Gastrocnemius medialis (tissue), 4 donors: ENCODE data around the gene PAPOLA. TPM values are rescaled to one million over a fixed set of nuclear protein-coding genes. Genes with fewer than 3 reads are reported as not detected.

Experiments
- ATAC-seq, 2 donors: fragments of 150-250 bp; one replicate each; pipeline ENCODE4 v1.9.1; 2016
- DNase-seq, 2 donors: peaks; one replicate each; pipeline ENCODE4 v3.0.0-alpha.2; 2019
- H3K27ac ChIP-seq, 4 donors: fragments of 200-600 bp; sonication (generic); 1 replicate in 1 of 4; 2 replicates in 3 of 4; pipeline ENCODE4 v1.5.1; 2016 to 2018; ENCODE audit warnings: mild to moderate bottlenecking in 2 of 4, moderate library complexity in 1 of 4
- H3K27me3 ChIP-seq, 3 donors: fragments of 200-600 bp; sonication (generic) in 2 of 3; 1 replicate in 1 of 3; 2 replicates in 2 of 3; pipeline versions ENCODE4 v1.5.1 to v1.6.0; 2016 to 2019; ENCODE audit warnings: mild to moderate bottlenecking in 1 of 3, moderate library complexity in 1 of 3
- H3K36me3 ChIP-seq, 2 donors: fragments of 200-600 bp; sonication (generic) in 1 of 2; one replicate each; pipeline ENCODE4 v1.5.1; 2017 to 2018
- H3K4me1 ChIP-seq, 2 donors: fragments of 200-600 bp; sonication (generic) in 1 of 2; one replicate each; pipeline ENCODE4 v1.5.1; 2016 to 2017; ENCODE audit warnings: mild to moderate bottlenecking in 2 of 2
- H3K4me3 ChIP-seq, 4 donors: fragments of 200-600 bp; sonication (generic) in 3 of 4; 1 replicate in 1 of 4; 2 replicates in 3 of 4; pipeline ENCODE4 v1.5.1; 2016 to 2019; ENCODE audit warnings: mild to moderate bottlenecking in 2 of 4
- H3K9me3 ChIP-seq, 3 donors: fragments of 200-600 bp; sonication (generic) in 2 of 3; 1 replicate in 1 of 3; 2 replicates in 2 of 3; pipeline ENCODE4 v1.5.1; 2016 to 2019
- POLR2A ChIP-seq, 2 donors: fragments of 450-650 bp; IDR thresholded peaks; one replicate each; pipeline ENCODE4 v1.6.1; 2017; ENCODE audit warnings: antibody characterized with exemption in 2 of 2, mild to moderate bottlenecking in 2 of 2, moderate library complexity in 2 of 2
- in situ Hi-C, 4 donors: fragments of 200-750 bp; cut with MboI; loops; one replicate each; pipeline versions ENCODE4 v1.15.0 to v1.8.0; 2017; ENCODE audit warnings: low sequenced_read_pairs in 4 of 4
- intact Hi-C: fragments of 100-400 bp; cut with DNase I; formaldehyde crosslinking; loops from one replicate; pipeline ENCODE4 v1.15.1; 2023; ENCODE audit warnings: low total_unique reads
- total RNA-seq, 4 donors: library from RNA; depleted of rRNA; stranded (reverse); fragments of >200 nt; gene quantifications; one replicate each; pipeline versions ENCODE4 v1.1.0 to v1.2.3, GENCODE V29; 2016
- TF ChIP-seq, protein P1 (sequence below), 5 experiments: fragments of 450-650 bp in 3 of 5; fragments of 200-600 bp in 2 of 5; sonication (generic) in 2 of 5; IDR thresholded peaks in 4 of 5; conservative IDR thresholded peaks in 1 of 5; 1 replicate in 4 of 5; 2 replicates in 1 of 5; pipeline ENCODE4 v1.5.1; 2016 to 2019; ENCODE audit warnings: antibody characterized with exemption in 5 of 5, mild to moderate bottlenecking in 3 of 5, moderate library complexity in 3 of 5

PAPOLA gene
- total RNA-seq, 4 donors from 2014 or later = 41.5 to 66.4 (median 50.7) TPM

- TF ChIP-seq POLR2A (IDR thresholded peaks at IDR 0.05) = no peak
- TF ChIP-seq, protein P1, sequence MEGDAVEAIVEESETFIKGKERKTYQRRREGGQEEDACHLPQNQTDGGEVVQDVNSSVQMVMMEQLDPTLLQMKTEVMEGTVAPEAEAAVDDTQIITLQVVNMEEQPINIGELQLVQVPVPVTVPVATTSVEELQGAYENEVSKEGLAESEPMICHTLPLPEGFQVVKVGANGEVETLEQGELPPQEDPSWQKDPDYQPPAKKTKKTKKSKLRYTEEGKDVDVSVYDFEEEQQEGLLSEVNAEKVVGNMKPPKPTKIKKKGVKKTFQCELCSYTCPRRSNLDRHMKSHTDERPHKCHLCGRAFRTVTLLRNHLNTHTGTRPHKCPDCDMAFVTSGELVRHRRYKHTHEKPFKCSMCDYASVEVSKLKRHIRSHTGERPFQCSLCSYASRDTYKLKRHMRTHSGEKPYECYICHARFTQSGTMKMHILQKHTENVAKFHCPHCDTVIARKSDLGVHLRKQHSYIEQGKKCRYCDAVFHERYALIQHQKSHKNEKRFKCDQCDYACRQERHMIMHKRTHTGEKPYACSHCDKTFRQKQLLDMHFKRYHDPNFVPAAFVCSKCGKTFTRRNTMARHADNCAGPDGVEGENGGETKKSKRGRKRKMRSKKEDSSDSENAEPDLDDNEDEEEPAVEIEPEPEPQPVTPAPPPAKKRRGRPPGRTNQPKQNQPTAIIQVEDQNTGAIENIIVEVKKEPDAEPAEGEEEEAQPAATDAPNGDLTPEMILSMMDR (IDR thresholded peaks at IDR 0.05 in 4 of 5, conservative IDR thresholded peaks at IDR 0.05 in 1 of 5) = no peak
- Histone ChIP-seq H3K27ac (no peak overlapping the region), H3K4me1 (no peaks in the 10 kb centered on the region), H3K27me3 (no peaks in the 10 kb centered on the region), H3K36me3 (peaks cover 2 to 41% of the 10 kb centered on the region in 2 donors), H3K9me3 (no peaks in the 10 kb centered on the region), H3K4me3 (no peak overlapping the region)
- no peak for ATAC-seq
- in situ Hi-C loops = loop anchor here in 1 of 4 donors (25.0 kb wide), 1 partner anchor 173 kb away; no protein-coding TSS in a partner anchor
- intact Hi-C loops = no loop called here
- no peak for DNase-seq
Measured at GRCh38 chr14:96564389-96564788, 62.2 kb downstream of the PAPOLA start.

GRCh38 chr14:96565811-96566210 lies 63.6 kb downstream of the PAPOLA start:
- in situ Hi-C loops = loop anchor here in 1 of 4 donors (25.0 kb wide), 1 partner anchor 171 kb away; no protein-coding TSS in a partner anchor
- DNase-seq = no peak
- intact Hi-C loops = loop anchor here (5.0 kb wide), 1 partner anchor 176 kb away; no protein-coding TSS in a partner anchor
- Histone ChIP-seq H3K36me3 (peaks cover 2 to 30% of the 10 kb centered on the region in 2 donors), H3K4me1 (no peaks in the 10 kb centered on the region), H3K27ac (no peak overlapping the region), H3K27me3 (no peaks in the 10 kb centered on the region), H3K9me3 (no peaks in the 10 kb centered on the region), H3K4me3 (no peak overlapping the region)
- TF ChIP-seq, protein P1 (IDR thresholded peaks at IDR 0.05 in 4 of 5, conservative IDR thresholded peaks at IDR 0.05 in 1 of 5) = no peak
- TF ChIP-seq POLR2A (IDR thresholded peaks at IDR 0.05) = no peak
- no peak for ATAC-seq

DNA sequence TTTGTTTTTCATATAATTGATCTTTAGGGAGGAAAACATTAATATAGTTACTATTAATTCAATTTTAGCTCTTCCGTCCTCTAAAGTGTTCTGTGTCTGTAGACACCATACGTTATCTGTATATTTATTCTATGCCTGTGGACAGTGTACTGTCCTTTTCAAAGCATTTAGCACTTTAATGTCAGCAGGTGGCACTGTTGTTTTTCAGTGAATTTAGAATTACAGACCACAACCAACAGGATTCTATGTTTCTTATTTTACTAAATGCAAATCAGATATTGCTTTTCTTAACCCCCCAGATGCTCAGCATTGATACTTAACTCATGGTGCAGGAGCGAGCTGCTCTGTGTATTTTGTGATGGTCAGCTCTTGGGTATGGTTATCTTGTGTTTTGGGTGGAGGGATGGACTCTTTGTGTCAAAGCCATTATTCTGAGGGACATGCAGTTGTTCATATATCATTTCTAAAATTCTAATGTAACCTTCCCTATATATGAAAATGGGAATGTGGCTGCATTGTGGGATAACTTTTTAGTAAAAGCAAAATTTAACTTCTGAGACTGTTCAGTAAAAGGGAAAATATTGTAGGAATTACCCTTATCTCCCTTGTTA lies 65.2 kb downstream of the PAPOLA start:
- no peaks in the 10 kb centered on the region for H3K27me3 ChIP-seq
- no peak for DNase-seq
- peaks cover 2 to 27% of the 10 kb centered on the region in 2 donors for H3K36me3 ChIP-seq
- TF ChIP-seq POLR2A (IDR thresholded peaks at IDR 0.05) = no peak
- TF ChIP-seq, protein P1 (IDR thresholded peaks at IDR 0.05 in 4 of 5, conservative IDR thresholded peaks at IDR 0.05 in 1 of 5) = peak in 1 of 5 experiments; percentile 15
- ATAC-seq = no peak
- no peaks in the 10 kb centered on the region for H3K9me3 ChIP-seq
- H3K4me1 ChIP-seq = no peaks in the 10 kb centered on the region
- in situ Hi-C loops (loop anchor here in 1 of 4 donors (25.0 kb wide), 1 partner anchor 170 kb away; no protein-coding TSS in a partner anchor), intact Hi-C loops (loop anchor here (5.0 kb wide), 1 partner anchor 175 kb away; no protein-coding TSS in a partner anchor)
- H3K27ac ChIP-seq = no peak overlapping the region
- H3K4me3 ChIP-seq = no peak overlapping the region

GRCh38 chr14:96568621-96569020 lies 66.4 kb downstream of the PAPOLA start:
- Histone ChIP-seq H3K4me1 (peaks cover 0 to under 1% of the 10 kb centered on the region in 2 donors), H3K27me3 (no peaks in the 10 kb centered on the region), H3K27ac (no peak overlapping the region), H3K9me3 (no peaks in the 10 kb centered on the region), H3K36me3 (peaks cover 2 to 19% of the 10 kb centered on the region in 2 donors), H3K4me3 (no peak overlapping the region)
- no peak for DNase-seq
- intact Hi-C loops (loop anchor here (5.0 kb wide), 1 partner anchor 174 kb away; no protein-coding TSS in a partner anchor), in situ Hi-C loops (loop anchor here in 1 of 4 donors (25.0 kb wide), 1 partner anchor 169 kb away; no protein-coding TSS in a partner anchor)
- TF ChIP-seq POLR2A (IDR thresholded peaks at IDR 0.05) = no peak
- TF ChIP-seq, protein P1 (IDR thresholded peaks at IDR 0.05 in 4 of 5, conservative IDR thresholded peaks at IDR 0.05 in 1 of 5) = no peak
- no peak for ATAC-seq
